HG02870 (cell line): Measurements from ENCODE around the gene YWHAH.
A peak's percentile ranks its signal among the peaks of the same experiment; 100 is the strongest.
"Not testable (repeated sequence)": the region's sequence is repeated elsewhere in the genome, so short reads cannot be mapped to it uniquely, and the experiment has no call there.

ENCODE experiments used
- ATAC-seq: cut with Tn5 transposase; IDR thresholded peaks from one replicate; pipeline ENCODE4 v1.9.1; 2021; ENCODE audit warnings: mild to moderate bottlenecking, moderate library complexity; ENCODE audit not compliant: unreplicated experiment

Gene YWHAH

DNA sequence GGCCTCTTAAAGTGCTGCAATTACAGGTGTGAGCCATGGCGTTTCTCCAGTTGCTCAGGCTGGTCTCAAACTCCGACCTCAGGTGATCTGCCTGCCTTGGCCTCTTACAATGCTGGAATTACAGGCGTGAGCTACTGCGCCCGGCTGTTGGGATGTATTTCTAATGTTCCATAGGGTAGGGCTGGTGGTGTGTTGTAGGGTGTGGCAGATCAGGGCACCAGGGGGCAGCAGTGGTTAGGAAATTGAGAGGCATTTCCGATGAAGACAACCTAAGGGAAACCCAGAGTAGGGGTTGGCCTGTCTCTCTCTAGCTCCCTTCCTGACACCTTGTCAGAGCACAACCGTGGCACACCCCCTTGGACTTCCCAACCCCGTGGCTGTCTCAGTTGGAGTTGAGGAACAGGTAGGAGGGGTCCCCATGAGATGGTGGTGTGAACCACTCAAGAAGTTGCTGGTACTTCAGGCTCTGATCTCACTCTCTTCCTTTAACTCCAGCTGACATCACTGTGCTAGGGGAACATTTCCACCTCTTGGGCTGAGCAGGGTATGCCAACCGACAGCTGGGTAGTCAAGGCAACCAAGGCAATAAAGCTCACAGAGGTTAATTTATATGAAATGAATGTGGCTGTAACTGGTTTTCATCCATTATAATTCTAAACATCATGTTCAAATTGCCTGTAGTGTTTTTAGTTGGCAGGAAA lies 33.0 kb downstream of the YWHAH start:
- ATAC-seq: peak; percentile 50

GRCh38 chr22:31977939-31978338 lies 33.6 kb downstream of the YWHAH start:
- ATAC-seq: no peak

GRCh38 chr22:31980628-31981027 lies 36.3 kb downstream of the YWHAH start:
- ATAC-seq: no peak

DNA sequence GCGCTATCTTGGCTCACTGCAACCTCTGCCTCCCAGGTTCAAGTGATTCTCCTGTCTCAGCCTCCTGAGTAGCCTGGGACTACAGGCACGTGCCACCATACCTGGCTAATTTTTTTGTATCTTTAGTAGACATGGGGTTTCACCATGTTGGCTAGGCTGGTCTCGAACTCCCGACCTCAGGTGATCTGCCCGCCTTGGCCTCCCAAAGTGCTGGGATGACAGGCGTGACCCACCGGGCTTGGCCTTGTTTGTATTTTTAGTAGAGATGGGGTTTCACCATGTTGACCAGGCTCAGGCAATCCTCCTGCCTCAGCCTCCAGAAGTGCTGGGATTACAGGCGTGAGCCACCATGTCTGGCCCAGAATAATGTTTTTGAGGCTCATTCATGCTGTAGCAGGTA lies 37.6 kb downstream of the YWHAH start:
- not testable (repeated sequence) for ATAC-seq

DNA sequence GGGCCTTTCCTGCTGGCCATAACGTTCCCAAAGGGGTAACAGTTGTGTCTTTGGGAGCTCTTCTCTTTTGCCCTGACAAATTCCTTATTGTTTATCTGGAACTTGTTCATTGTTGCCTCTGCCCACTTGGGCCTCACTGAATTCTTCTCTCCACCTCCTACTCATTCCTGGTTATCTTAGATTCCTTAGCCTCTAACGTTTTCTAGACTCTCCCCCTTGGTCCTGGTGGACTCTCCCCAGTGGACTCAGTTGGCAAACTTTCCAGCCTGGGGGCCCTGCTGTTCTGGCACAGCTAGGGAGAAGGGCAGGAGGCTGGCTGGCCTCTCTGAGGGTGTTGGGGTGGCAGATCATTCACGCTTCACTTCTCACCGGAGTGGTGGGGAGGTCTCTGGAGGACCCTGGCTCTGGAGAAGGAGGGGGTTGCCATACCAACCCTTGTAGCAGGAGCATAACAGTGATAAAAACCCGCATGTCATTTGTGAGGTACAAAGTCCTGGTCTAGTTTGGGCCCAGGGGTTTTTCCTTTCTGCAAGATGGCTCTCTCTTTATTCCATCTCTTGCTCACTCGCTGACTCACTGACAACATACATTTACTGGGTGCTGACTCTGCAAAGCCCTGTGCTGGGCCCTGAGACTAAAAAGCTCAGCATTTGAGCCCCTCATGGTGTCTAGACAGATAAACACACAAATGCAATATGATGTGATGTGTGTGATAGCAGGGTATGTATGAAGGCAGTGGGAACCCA lies 39.7 kb downstream of the YWHAH start:
- ATAC-seq: no peak

GRCh38 chr22:31987218-31987617 lies 42.9 kb downstream of the YWHAH start:
- no peak for ATAC-seq

- ATAC-seq: no peak
Observed at GRCh38 chr22:31991102-31991839, 46.9 kb downstream of the YWHAH start.

- ATAC-seq: no peak
Observed at GRCh38 chr22:31995046-31995445, 50.7 kb downstream of the YWHAH start.

DNA sequence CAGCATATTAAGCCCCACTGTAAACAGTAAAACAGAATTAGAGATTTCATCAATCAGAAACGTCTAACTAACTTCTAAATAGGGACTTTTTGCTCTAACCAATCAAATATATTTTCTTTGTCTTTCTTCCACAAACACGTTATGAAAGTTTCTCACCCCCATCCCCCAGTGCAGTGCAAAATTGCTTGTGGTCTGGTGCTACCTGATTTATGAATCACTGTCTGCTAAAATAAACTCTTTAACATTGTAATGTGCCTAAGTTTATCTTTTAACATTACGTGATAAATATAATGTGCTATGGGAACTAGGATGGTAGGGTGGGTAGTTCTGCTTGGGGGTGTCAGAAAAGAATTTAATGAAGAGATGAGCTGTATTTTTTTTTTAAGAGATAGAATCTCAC lies 51.5 kb downstream of the YWHAH start:
- no peak for ATAC-seq

- ATAC-seq: no peak
Observed at GRCh38 chr22:31998784-31999385, 54.5 kb downstream of the YWHAH start.

DNA sequence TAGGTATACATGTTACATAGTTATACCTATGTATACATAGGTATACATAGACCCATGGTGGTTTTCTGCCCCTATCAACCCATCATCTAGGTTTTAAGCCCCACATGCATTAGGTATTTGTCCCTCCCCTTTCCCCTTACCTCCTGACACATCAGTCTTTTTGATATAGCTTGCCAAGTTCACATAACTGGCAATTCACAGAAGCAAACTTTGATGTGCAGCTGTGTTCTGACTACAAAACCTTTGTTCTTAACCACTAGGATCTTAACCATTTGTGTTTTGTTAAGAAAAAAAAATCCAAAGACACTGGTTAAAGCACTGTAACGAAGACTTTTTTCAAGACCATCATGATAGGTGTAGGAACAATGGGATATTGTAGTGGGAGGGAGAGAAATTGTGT lies 55.8 kb downstream of the YWHAH start:
- no peak for ATAC-seq

DNA sequence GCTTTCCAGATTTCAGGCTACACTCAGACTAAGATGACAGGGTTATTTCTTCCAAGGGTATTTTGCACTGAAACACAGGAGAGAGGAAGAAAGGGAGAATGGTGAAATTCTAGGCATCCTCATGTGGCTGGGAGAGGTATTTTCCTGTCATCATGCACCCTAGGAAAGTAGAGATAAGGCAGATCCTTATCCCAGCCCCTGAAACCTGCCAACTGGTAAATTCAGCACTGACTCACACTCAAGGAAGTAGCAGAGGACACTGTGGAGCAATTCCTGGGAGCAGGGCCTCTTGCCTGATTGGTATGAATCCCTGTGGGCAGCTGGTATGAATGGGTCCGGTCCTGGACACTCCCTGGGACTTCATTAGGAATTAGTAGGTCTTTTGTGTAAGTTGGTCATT lies 61.1 kb downstream of the YWHAH start:
- ATAC-seq: no peak
